Astrocyte (in vitro differentiated cells and primary cell): ENCODE results near the gene FBLN1.

ENCODE experiments used
- EZH2 ChIP-seq: IDR thresholded peaks from 2 replicates; pipeline ENCODE4 v1.6.1; 2012; ENCODE audit warnings: mild to moderate bottlenecking, low read length, inconsistent platforms; ENCODE audit not compliant: insufficient read depth
- TF ChIP-seq, protein P1 (sequence below): IDR thresholded peaks from 2 replicates; pipeline ENCODE4 v1.5.1; 2011; ENCODE audit warnings: low read depth, mild to moderate bottlenecking, inconsistent platforms, low read length, moderate library complexity; ENCODE audit not compliant: insufficient read depth

DNA sequence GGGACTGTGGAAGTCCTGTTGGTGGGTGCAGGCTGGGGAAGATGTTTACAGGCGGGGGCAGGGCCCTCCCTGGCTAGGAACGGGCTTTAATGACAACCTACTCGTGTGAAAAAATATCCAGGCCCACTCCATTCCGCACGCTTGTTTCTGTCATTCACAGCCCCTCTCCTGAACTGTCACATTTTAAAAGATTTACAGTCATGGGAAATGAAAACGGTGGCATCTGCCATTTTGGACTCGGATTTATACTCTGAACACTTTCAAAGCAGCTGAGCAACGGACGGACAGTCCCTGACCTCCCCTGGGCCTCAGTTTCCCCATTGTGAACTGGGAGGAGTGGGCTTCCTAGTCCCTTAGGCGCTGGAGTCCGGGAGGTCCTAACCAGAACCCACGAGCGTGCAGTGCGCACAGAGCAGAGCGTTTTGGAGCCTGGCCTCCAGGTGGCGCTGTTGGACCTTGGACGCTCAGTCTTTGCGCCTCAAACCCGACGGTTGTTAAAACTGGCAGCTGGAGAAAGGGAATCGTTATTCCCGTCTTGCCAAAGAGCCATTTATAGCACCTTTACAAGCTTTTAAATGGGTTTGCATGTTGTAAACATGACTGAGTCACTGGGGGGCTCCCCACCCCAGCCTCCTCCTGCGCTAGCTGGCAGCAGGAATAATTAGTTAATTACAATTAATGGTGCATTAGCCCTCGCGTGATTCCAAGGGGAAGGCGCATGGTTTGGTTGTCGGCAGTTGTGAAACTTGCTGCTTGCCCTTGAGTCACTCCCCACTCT, 75.3 kb downstream of the FBLN1 start:
- TF ChIP-seq, protein P1, sequence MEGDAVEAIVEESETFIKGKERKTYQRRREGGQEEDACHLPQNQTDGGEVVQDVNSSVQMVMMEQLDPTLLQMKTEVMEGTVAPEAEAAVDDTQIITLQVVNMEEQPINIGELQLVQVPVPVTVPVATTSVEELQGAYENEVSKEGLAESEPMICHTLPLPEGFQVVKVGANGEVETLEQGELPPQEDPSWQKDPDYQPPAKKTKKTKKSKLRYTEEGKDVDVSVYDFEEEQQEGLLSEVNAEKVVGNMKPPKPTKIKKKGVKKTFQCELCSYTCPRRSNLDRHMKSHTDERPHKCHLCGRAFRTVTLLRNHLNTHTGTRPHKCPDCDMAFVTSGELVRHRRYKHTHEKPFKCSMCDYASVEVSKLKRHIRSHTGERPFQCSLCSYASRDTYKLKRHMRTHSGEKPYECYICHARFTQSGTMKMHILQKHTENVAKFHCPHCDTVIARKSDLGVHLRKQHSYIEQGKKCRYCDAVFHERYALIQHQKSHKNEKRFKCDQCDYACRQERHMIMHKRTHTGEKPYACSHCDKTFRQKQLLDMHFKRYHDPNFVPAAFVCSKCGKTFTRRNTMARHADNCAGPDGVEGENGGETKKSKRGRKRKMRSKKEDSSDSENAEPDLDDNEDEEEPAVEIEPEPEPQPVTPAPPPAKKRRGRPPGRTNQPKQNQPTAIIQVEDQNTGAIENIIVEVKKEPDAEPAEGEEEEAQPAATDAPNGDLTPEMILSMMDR = peak; percentile 91
- no peak for TF ChIP-seq EZH2
